Keratinocyte (primary cell): ENCODE data around the gene PRAF2. TPM values are rescaled to one million over a fixed set of nuclear protein-coding genes. Genes with fewer than 3 reads are reported as not detected.

Source experiments
- DNase-seq: peaks from one replicate; pipeline ENCODE4 v3.0.0-alpha.2; 2011; ENCODE audit warnings: low read depth, missing footprints, low spot score
- FAIRE-seq: peaks from 2 replicates; lab custom pipeline; 2011; peaks lifted over from hg19 to GRCh38; lab: Jason Lieb, UNC
- H2AFZ ChIP-seq: 2 replicates; pipeline ENCODE4 v1.6.0; 2012; ENCODE audit warnings: low read length, control low read depth, inconsistent platforms; ENCODE audit not compliant: control insufficient read depth
- H3K27ac ChIP-seq: 2 replicates; pipeline ENCODE4 v1.5.1; 2011; ENCODE audit warnings: low read length; ENCODE audit not compliant: control insufficient read depth, insufficient read depth
- H3K27me3 ChIP-seq: 3 replicates; pipeline ENCODE4 v1.6.0; 2011; ENCODE audit warnings: low read length; ENCODE audit not compliant: control insufficient read depth, insufficient read depth; ENCODE audit errors: extremely low read depth
- H3K36me3 ChIP-seq, 2 experiments: 2 replicates in 1 of 2; 3 replicates in 1 of 2; pipeline ENCODE4 v1.5.1; 2011; ENCODE audit warnings: low read length in 2 of 2, mild to moderate bottlenecking in 1 of 2; ENCODE audit not compliant: control insufficient read depth in 2 of 2, insufficient read depth in 2 of 2; ENCODE audit errors: extremely low read depth in 1 of 2
- H3K4me1 ChIP-seq: 3 replicates; pipeline ENCODE4 v1.5.1; 2011; ENCODE audit warnings: low read length; ENCODE audit not compliant: control insufficient read depth, insufficient read depth; ENCODE audit errors: extremely low read depth
- H3K4me2 ChIP-seq: 3 replicates; pipeline ENCODE4 v1.6.0; 2011; ENCODE audit warnings: low read depth, low read length; ENCODE audit not compliant: control insufficient read depth, insufficient read depth; ENCODE audit errors: extremely low read depth
- H3K4me3 ChIP-seq, 3 experiments: fragments of 200-600 bp in 1 of 3; sonication (generic) in 1 of 3; 2 replicates in 2 of 3; 3 replicates in 1 of 3; pipeline ENCODE4 v1.5.1; 2011 to 2016; ENCODE audit warnings: low read length in 3 of 3, mild to moderate bottlenecking in 3 of 3, control low read depth in 2 of 3, inconsistent platforms in 1 of 3, low read depth in 1 of 3, mixed read lengths in 1 of 3, mixed run types in 1 of 3, moderate library complexity in 1 of 3; ENCODE audit not compliant: control insufficient read depth in 2 of 3, insufficient read depth in 2 of 3; ENCODE audit errors: extremely low read depth in 1 of 3
- H3K79me2 ChIP-seq: 2 replicates; pipeline ENCODE4 v1.6.0; 2012; ENCODE audit warnings: low read length; ENCODE audit not compliant: control insufficient read depth, insufficient read depth
- H3K9ac ChIP-seq: 3 replicates; pipeline ENCODE4 v1.6.0; 2011; ENCODE audit warnings: low read length; ENCODE audit not compliant: control insufficient read depth, insufficient read depth; ENCODE audit errors: extremely low read depth
- H3K9me1 ChIP-seq: 3 replicates; pipeline ENCODE4 v1.6.0; 2011; ENCODE audit warnings: low read length; ENCODE audit not compliant: control insufficient read depth, insufficient read depth; ENCODE audit errors: extremely low read depth
- H3K9me3 ChIP-seq: 2 replicates; pipeline ENCODE4 v1.5.1; 2012; ENCODE audit warnings: low read depth, low read length; ENCODE audit not compliant: control insufficient read depth
- H4K20me1 ChIP-seq: 3 replicates; pipeline ENCODE4 v1.6.0; 2011; ENCODE audit warnings: low read length; ENCODE audit not compliant: control insufficient read depth, insufficient read depth; ENCODE audit errors: extremely low read depth
- EZH2 ChIP-seq: IDR thresholded peaks from one replicate; pipeline ENCODE4 v1.6.1; 2012; ENCODE audit warnings: inconsistent platforms, mild to moderate bottlenecking, low read length, moderate library complexity
- dilution Hi-C: fragments of 300-500 bp; cut with MboI; formaldehyde crosslinking; loops from one replicate; pipeline ENCODE4 v1.7.0; 2020; ENCODE audit warnings: low sequenced_read_pairs; ENCODE audit not compliant: extremely low pct_ligation_motif_present
- polyA plus RNA-seq, 5 experiments: library from polyadenylated mRNA; depleted of rRNA in 3 of 5; stranded (reverse) in 3 of 5; stranded (forward) in 1 of 5; unstranded in 1 of 5; fragments of >200 nt; gene quantifications; 1 replicate in 1 of 5; 2 replicates in 3 of 5; 3 replicates in 1 of 5; pipeline versions ENCODE4 v1.2.1 to v1.2.3, GENCODE V29; 2011 to 2012; ENCODE audit warnings: missing spikeins in 2 of 5, low read depth in 1 of 5, low replicate concordance in 1 of 5
- TF ChIP-seq, protein P1 (sequence below), 3 experiments: IDR thresholded peaks in 1 of 3; conservative IDR thresholded peaks in 1 of 3; optimal IDR thresholded peaks in 1 of 3; 2 replicates in 2 of 3; 3 replicates in 1 of 3; pipeline versions ENCODE3 to v1.5.1; 2011; ENCODE audit warnings: low read length in 3 of 3, mild to moderate bottlenecking in 3 of 3, moderate library complexity in 2 of 3, control low read depth in 1 of 3, inconsistent platforms in 1 of 3; ENCODE audit not compliant: insufficient read depth in 2 of 3; ENCODE audit errors: extremely low read depth in 1 of 3

PRAF2 gene
- polyA plus RNA-seq, 1 donor (not counting 4 experiments of a cell fraction or from before 2014, with no cell fraction given), result 6.9 TPM

DNA sequence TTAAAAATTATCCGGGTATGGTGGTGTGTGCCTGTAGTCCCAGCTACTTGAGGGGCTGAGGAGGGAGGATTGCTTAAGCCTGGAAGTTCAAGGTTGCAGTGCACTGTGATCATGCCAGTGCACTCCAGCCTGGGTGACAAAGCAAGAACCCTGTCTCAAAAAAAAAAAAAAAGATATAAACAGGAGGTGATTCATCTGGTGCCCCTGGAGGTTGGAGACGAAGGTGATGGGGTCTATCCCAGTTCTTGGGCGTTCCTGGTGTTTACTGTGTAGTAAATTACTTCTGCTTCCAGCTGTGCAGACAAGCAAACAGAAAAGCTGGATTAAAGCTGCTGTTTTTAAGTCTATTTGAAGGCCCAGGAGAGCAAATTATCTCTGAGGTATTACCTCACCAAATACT, 29.8 kb upstream of the PRAF2 start:
- Histone ChIP-seq H3K36me3 (no peaks in the 10 kb centered on the region), H3K4me2 (no peak overlapping the region), H3K9me3 (no peaks in the 10 kb centered on the region), H3K9me1 (no peaks in the 10 kb centered on the region), H3K4me3 (no peak overlapping the region), H2AFZ (no peak overlapping the region), H3K9ac (no peak overlapping the region), H3K27me3 (no peaks in the 10 kb centered on the region), H3K27ac (no peak overlapping the region), H4K20me1 (no peaks in the 10 kb centered on the region), H3K79me2 (no peaks in the 10 kb centered on the region), H3K4me1 (peaks cover 4% of the 10 kb centered on the region)
- DNase-seq (no peak), FAIRE-seq (no peak)
- TF ChIP-seq EZH2, result no peak
- TF ChIP-seq, protein P1, sequence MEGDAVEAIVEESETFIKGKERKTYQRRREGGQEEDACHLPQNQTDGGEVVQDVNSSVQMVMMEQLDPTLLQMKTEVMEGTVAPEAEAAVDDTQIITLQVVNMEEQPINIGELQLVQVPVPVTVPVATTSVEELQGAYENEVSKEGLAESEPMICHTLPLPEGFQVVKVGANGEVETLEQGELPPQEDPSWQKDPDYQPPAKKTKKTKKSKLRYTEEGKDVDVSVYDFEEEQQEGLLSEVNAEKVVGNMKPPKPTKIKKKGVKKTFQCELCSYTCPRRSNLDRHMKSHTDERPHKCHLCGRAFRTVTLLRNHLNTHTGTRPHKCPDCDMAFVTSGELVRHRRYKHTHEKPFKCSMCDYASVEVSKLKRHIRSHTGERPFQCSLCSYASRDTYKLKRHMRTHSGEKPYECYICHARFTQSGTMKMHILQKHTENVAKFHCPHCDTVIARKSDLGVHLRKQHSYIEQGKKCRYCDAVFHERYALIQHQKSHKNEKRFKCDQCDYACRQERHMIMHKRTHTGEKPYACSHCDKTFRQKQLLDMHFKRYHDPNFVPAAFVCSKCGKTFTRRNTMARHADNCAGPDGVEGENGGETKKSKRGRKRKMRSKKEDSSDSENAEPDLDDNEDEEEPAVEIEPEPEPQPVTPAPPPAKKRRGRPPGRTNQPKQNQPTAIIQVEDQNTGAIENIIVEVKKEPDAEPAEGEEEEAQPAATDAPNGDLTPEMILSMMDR (optimal IDR thresholded peaks at IDR 0.05 in 1 of 3, IDR thresholded peaks at IDR 0.05 in 1 of 3, conservative IDR thresholded peaks at IDR 0.05 in 1 of 3; ENCODE audit: extremely low read depth in 1 of 3, insufficient read depth in 2 of 3, low read length in 3 of 3), result no peak
- dilution Hi-C loops, result no loop called here

DNA sequence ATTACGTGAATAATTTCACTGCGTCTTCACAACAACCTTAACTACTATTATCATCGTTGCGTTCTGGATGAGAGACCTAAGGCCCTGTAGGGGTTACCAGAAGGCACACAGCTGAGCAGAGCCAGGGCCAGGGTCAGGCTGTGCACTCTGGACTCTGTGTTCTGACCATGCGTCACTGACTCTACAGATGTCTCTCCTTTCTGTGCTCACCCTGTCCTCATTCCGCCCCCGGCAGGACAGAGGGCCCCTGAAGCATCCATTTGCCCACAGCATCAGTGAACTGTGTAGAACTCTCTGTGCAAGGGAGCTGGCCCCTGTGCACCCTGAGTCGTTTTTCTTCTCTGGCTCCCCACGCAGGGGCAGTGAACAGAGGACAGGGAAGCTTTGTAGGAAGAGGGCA, 28.4 kb upstream of the PRAF2 start:
- Histone ChIP-seq H2AFZ (no peak overlapping the region), H4K20me1 (no peaks in the 10 kb centered on the region), H3K4me2 (no peak overlapping the region), H3K27me3 (no peaks in the 10 kb centered on the region), H3K27ac (no peak overlapping the region), H3K79me2 (no peaks in the 10 kb centered on the region), H3K4me3 (no peak overlapping the region), H3K36me3 (no peaks in the 10 kb centered on the region), H3K9me3 (no peaks in the 10 kb centered on the region), H3K9ac (no peak overlapping the region), H3K9me1 (no peaks in the 10 kb centered on the region), H3K4me1 (peaks cover 4% of the 10 kb centered on the region)
- FAIRE-seq (no peak), DNase-seq (no peak)
- dilution Hi-C loops, result no loop called here
- TF ChIP-seq, protein P1 (optimal IDR thresholded peaks at IDR 0.05 in 1 of 3, IDR thresholded peaks at IDR 0.05 in 1 of 3, conservative IDR thresholded peaks at IDR 0.05 in 1 of 3; ENCODE audit: extremely low read depth in 1 of 3, insufficient read depth in 2 of 3, low read length in 3 of 3), result no peak
- TF ChIP-seq EZH2, result no peak
